Measurements from ENCODE around the gene IQCC.
A peak's percentile ranks its signal among the peaks of the same experiment; 100 is the strongest.

The IQCC gene

DNA sequence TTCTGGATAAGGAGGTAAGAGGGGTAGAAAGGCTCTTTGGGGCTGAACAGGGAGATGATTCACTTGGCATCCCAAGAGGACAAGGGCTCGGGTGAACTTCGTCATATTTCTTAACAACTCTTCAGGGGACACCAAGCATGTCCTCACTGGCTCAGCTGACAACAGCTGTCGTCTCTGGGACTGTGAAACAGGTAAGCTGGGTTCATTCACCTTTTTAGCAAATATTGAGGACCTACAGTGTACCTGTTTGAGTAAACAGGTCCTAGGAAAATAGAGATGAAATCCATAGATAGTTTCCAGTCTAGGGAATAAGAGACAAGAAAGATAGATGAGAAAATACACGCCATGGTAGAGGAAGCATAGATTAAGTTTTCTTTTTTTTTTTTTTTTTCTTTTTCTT lies 18.8 kb downstream of the IQCC start:
- no peak for DNase-seq (ENCODE audit: low read depth)

- DNase-seq (ENCODE audit: low read depth): no peak
Observed at GRCh38 chr1:32228771-32229170, 23.3 kb downstream of the IQCC start.

GRCh38 chr1:32231843-32232432 lies 26.5 kb downstream of the IQCC start:
- no peak for DNase-seq (ENCODE audit: low read depth)

GRCh38 chr1:32232558-32233304 lies 27.3 kb downstream of the IQCC start:
- no peak for DNase-seq (ENCODE audit: low read depth)

DNA sequence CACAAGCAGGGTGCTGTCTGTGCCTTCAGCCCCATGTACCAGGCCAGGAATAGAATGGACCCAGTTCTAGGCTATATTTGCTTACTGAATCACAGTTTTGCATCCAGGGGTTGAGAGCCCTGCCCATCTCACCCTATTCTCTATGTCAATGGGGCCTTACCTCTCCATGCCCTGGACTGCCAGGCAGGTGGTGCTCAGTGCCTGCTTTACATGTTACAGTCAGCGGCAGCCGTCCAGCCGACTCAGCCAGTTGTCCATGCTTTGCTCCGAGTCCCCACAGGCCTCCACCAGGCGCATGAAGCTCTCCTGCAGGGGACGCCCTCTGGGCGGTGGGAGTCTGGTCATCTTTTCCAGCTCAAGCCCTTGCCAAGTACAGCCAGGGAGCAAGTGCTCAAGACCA lies 29.3 kb downstream of the IQCC start:
- DNase-seq (ENCODE audit: low read depth): no peak

GRCh38 chr1:32239337-32239736 lies 33.9 kb downstream of the IQCC start:
- DNase-seq (ENCODE audit: low read depth): no peak

- no peak for DNase-seq (ENCODE audit: low read depth)
Observed at GRCh38 chr1:32239790-32240139, 34.3 kb downstream of the IQCC start.

GRCh38 chr1:32240140-32240951 lies 34.9 kb downstream of the IQCC start:
- no peak for DNase-seq (ENCODE audit: low read depth)

- no peak for DNase-seq (ENCODE audit: low read depth)
Observed at GRCh38 chr1:32241001-32241763, 35.7 kb downstream of the IQCC start.

DNA sequence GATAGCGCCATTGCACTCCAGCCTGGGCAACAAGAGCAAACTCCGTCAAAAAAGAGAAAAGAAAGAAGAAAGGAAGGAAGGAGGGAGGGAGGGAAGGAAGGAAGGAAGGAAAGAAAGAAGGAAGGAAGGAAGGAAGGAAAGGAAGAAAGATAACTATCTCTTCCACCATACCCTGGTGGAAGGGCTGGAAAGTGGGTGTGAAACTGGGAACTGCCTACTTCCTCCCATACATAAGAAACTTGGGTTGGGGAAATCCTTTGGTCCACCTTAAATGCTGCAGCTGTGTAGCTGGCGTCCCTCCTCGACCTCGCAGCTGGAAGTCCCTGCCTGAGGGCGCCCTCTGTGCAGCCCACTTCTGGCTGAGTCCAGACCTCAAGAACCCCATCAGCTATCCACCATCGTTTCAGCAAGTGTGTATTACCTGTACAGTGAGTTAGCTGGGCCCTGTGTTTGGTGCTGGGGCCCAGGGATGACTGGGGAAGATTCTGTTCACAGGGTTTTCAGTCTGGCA lies 36.9 kb downstream of the IQCC start:
- no peak for DNase-seq (ENCODE audit: low read depth)

DNA sequence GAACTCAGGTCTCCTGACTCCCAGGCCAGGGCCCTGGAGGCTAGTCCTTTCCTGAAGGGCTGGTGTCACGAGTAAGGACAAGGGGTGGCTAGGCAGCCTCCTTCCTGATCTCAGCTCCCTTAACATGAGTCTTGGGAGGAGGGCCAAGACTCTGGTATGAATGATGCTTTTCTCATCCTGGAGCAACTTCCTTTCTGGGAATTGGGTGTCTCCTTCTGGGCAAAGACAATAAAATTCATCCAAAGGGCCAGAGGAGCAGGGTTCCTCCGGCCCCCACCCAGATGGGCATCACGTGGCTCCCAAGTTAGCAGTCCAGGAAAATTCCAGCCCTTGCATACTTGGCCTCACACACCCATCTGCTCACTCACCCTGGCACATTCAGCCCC lies 41.4 kb downstream of the IQCC start, which contains the start of gene FAM167B:
Gene FAM167B (plus strand): TSS at position 335 of the 386 bp plus-strand sequence. CDS start 200 bp downstream, outside the sequence.
- DNase-seq (ENCODE audit: low read depth): no peak

- no peak for DNase-seq (ENCODE audit: low read depth)
Observed at GRCh38 chr1:32247452-32247851, 42.0 kb downstream of the IQCC start.

GRCh38 chr1:32247983-32248889 lies 42.8 kb downstream of the IQCC start:
- DNase-seq (ENCODE audit: low read depth): peak; percentile 81

DNA sequence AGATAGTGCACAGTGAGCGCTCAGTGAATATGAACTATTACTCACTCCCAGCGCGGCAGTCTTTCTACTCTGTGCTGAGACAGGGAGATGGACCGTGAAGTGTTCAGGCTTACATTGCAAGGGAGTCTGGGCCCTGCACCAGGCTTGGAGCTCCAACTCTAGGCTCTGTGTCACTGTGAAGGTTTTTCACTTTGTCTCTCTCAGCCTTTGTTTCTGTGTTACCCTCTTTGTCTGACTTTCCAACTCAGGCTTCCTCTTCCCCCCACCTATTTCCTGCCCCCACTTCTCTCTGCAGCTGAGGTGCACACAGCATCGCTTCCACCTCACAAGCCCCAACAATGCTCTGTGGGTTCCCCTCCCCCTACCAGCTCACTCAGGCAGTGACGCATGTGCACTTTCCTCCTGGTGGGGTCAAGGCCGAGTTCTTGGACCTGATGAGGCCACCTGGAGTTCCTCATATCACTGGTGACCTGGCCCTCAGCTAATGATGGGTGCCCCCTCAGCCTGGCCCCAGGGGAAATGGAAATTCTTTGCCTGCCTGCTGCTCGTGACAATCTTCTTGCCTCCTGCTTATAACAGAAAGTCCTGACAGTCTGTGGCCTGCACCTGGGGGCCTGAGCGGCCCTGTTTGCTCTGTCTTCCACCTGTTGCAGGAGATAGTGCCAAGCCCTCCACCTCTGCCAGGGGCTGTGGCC lies 44.5 kb downstream of the IQCC start:
- peak; percentile 69 for DNase-seq (ENCODE audit: low read depth)

DNA sequence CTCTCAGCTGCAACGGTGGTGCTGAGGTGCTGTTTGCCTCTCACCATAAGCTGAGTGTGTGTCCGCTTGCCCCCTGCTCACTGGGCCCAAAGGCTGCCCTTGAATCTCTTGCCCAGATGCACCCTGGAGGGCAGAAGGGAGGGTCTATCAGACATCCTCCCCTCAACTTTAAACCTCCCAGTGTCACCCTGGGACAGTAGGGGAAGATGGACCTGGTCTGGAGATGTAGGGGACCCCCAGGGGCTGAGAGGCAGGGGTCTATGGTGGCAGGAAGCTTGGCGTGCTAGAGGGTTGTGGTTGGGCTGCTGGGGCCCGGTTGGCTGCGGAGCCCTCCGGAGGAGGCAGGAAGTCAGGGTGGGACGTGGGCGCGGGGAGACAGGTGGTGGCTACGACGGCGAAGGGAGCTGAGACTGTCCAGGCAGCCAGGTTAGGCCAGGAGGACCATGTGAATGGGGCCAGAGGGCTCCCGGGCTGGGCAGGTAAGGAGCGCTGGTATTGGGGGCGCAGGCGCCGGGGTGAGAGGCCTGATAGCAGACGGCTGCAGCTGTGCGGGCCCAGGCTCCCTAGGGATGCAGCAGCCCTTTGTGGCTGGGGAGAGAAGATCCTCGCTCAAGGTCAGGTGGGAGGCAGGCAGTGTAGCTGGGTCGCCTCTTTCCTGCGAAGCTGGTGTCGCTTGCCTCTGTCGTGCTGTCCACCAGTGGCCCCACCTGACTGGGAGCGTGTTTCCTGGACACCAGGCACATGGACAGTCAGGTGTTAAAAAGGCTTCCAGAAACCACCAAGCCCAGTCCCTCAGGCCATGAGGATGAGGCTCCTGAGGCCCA lies 45.6 kb downstream of the IQCC start, which contains the start of gene LCK:
Gene LCK (plus strand): TSS at position 373 of the 824 bp plus-strand sequence. CDS start 23,065 bp downstream, outside the sequence.
- DNase-seq (ENCODE audit: low read depth): peak; percentile 76

DNA sequence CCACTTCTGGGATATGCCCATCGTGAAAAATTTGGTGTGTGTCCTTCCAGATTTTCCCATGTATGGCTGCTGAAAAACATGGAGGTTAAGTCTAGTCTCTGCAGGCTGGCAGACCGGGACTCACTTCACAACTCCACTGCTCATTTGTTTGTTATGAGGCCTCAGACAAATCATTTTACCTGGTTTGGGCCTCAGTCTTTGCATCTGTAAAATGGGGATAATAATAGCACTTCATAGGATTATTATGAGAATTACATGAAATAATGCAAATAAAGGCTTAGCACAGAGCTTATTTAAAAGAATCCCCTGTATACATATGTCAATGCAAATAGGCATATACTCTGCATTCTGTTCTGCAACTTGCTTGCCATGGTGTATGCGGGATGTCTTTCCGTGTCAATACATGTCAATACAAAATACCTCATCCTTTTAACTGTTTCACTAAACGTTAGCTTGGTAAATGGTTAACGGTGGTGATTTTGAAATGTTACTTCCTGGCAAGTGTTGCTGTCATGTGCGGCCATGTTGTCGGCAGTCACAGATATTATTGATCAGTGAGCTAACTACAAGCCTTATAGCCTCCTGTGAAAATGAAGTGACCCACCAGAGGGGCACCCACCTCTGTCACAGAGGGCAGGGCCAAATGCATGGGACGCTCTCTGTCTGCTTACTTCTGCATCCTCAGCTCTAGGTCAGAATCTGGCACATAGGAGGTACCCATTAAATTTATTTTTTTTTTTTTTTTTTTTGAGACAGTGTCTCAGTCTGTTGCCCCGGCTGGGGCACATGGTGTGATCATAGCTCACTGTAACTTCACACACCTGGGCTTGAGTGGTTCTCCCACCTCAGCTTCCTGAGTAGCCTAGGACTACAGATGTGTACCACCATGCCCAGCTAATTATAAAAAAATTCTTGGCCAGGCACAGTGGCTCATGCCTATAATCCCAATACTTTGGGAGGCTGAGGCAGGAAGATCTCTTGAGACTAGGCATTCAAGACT lies 49.9 kb downstream of the IQCC start:
- DNase-seq (ENCODE audit: low read depth): no peak

DNA sequence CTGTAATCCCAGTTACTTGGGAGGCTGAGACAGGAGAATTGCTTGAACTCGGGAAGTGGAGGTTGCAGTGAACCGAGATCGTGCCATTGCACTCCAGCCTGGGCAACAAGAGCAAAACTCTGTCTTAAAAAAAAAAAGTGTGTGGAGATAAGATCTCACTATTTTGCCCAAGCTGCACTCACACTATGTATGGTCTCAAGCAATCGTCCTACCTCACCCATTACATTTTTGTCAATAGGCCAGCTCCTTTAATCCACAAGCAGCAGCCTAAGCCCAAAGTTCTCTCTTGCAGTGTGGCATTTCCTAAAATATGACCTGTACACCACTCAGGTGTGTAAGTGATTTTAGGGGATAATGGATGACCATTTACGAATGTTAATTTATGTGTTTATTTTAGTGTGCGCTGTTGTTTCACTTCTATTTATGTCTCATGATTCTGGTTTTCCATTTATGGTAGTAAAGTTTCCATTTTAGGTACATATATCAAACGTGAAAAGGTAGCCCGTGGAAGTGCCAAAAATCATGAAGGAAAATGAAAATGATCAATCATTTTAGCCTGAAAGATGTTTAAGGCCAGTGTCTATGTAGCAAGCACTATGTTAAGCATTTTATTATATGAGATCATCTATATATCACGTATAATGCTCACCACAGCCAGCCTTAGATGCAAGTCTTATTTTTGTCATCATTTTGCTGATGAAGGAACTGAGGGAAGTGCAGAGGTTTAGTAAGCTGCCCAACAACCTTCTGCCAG lies 51.2 kb downstream of the IQCC start:
- DNase-seq (ENCODE audit: low read depth): no peak

DNA sequence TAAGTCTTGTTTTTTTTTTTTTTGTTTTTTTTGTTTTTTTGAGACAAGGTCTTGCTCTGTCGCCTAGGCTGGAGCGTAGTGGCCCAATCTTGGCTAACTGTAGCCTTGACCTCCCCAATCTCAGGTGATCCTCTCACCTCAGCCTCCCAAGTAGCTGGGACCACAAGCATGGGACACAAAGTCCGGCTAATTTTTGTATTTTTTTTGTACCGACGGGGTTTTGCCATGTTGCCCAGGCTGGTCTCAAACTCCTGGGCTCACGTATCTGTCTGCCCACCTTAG lies 51.7 kb downstream of the IQCC start:
- no peak for DNase-seq (ENCODE audit: low read depth)
